Stromal cell of bone marrow (primary cell): ENCODE results near the gene MRPL2.
A peak's percentile ranks its signal among the peaks of the same experiment; 100 is the strongest.
"Not testable (repeated sequence)": the region's sequence is repeated elsewhere in the genome, so short reads cannot be mapped to it uniquely, and the experiment has no call there.

Source experiments
- DNase-seq: peaks from one replicate; pipeline ENCODE4 v3.0.0-alpha.2; 2012; ENCODE audit warnings: low read depth

The MRPL2 gene

DNA sequence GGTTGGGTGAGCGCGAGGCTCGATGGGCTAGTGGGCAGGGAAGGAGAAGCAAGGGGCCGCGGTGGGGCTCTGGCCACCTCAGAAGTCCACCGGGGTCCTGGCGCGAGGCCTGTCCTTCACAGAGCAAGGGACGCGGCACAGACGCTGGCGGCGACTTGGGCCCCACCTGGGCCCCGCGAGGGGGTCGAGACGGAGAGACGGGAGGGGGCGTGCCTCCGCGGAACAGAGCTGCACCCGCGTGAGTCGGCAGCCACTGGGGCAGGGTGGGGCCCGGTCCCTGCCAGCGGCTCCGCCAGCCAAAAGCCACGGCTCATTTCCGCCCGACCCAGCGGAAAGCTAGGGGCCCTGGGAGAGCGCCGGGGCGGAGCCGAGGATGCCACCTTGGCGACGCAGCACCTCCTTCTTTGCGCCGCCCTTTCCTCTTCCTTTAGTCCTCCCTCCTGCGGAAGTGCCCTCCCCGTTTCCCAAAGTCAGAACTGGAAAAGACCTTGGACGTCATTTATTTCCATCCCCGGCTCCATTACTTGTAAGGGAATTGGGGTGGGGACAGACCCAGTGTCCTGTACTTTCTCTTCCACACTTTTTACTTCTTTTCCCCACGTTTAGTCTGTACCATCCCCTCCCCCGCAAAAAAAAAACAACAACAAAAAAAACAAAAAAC is 5.6 kb downstream of the MRPL2 start, which contains the start of gene CUL7:
CUL7 (minus strand) TSS at position 307 of the 661 bp plus-strand sequence. CDS start 1,063 bp downstream, outside the sequence.
- peak; percentile 94 for DNase-seq

- DNase-seq: no peak
Measured at GRCh38 chr6:43052842-43053544, 6.2 kb downstream of the MRPL2 start.

GRCh38 chr6:43052225-43052841 is 6.9 kb downstream of the MRPL2 start:
- no peak for DNase-seq

GRCh38 chr6:43050981-43051380 is 8.3 kb downstream of the MRPL2 start:
- no peak for DNase-seq

- DNase-seq: no peak
Measured at GRCh38 chr6:43047998-43048397, 11.2 kb downstream of the MRPL2 start.

- no peak for DNase-seq
Measured at GRCh38 chr6:43045371-43045930, 13.8 kb downstream of the MRPL2 start.

DNA sequence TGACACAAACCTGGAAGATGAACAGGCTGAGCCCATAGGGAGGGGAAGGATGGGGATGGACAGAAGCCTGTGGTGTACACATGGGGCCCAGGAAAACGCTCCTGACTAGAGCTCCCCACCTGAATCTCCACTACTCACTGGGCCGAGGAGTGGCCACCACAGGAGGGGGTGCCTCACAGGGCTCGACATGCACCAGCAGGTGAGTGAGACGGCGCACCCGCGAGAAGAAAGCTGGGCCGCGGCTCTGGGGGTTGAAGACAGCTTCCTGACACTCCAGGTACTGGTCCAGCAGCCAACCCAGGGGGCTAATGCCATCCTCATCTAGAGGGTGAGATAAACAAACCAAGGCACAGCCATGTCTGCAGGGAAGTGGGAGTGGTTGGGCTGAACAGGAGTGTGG is 15.9 kb downstream of the MRPL2 start:
- no peak for DNase-seq

- not testable (repeated sequence) for DNase-seq
Measured at GRCh38 chr6:43041475-43041874, 17.8 kb downstream of the MRPL2 start.

DNA sequence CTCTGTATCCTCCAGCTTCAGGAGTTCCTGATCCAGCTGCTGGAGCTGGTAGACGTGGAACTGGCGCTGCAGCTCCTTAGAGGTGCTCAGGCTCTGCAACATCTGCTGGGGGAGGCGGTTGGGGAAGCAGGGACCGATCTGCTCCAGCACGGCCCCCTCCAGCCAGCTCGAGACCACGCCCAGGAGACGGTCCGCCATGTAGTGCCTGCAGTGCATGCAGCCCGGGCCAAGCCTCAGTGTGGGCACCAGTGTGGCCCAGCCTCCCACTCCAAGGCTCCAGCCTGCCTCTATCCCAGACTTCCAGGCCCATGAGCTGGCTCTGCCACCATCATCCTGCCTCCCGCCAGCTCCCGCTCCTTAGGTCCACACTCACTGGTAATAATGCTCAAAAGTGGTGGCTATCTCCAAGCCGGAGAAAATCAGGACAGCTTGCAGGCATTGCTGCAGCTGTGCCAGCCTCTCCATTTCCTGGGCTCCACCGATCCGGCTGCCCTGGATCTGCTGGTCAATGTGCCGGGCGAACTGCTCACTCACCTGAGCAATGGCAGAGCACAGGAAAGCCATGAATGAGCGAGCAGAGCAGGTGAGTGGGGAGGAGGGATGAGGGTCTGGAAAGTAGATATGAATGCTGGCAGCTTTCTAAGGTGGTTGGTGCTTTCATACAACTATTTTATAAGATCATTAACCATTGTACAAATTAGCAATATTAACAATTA is 18.5 kb downstream of the MRPL2 start:
- no peak for DNase-seq

DNA sequence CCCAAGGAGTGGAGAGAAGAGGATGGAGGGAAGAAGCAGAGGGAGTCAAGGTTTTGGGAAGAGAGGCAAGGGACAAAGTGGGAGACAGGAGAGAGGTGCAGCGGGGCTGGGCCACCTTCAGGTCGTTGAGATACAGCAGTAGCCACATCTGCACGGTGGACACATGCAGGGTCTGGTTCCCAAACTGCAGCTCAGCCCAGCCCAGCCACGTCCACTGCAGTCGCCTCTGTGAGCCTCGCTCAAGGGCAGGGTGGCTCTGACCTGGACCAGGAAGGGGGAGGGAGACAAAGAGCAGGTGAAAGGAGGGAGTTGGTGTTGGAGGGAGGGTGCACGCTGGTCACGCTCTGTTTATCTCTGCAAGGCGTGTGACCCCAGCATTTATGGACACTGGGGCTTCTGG is 20.5 kb downstream of the MRPL2 start:
- no peak for DNase-seq

- DNase-seq: no peak
Measured at GRCh38 chr6:43037706-43038105, 21.5 kb downstream of the MRPL2 start.

DNA sequence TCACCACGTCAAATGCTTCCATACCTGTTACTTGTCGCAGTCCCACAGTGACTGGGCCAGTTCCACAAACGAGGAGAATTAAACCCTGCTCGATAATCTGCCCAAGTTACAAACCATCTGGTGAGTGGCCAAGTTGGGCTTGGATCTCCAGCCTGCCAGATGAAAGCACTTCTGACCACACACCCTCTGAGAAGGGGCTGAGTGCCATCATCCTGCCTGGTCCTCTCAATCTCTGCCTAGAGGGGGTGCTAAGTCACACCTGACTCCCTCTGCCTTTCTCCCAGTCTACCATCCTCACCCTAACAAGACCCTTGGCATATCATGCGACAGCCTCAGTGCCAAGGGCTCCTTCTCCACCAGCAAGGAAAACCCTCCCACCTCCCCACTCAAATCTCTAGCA is 22.0 kb downstream of the MRPL2 start:
- DNase-seq: no peak

DNA sequence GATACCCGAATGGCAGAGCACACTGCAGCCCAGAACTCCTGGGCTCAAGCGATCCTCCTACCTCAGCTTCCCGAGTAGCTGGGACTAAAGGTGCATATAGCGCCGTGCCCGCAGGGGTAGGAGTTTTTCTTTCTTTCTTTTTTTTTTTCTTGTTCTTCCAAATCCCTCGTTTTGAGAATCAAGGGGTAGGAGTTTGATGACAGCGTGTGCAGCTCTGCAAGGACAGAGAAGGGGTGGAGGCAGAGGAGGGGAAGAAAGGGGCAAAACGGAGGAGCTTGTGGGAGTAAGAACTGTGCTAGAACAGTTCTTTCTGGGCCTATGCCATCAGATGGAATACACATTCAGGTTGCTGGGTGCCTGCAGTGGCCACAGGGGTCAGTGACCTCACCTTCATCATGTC is 22.5 kb downstream of the MRPL2 start:
- DNase-seq: no peak

DNA sequence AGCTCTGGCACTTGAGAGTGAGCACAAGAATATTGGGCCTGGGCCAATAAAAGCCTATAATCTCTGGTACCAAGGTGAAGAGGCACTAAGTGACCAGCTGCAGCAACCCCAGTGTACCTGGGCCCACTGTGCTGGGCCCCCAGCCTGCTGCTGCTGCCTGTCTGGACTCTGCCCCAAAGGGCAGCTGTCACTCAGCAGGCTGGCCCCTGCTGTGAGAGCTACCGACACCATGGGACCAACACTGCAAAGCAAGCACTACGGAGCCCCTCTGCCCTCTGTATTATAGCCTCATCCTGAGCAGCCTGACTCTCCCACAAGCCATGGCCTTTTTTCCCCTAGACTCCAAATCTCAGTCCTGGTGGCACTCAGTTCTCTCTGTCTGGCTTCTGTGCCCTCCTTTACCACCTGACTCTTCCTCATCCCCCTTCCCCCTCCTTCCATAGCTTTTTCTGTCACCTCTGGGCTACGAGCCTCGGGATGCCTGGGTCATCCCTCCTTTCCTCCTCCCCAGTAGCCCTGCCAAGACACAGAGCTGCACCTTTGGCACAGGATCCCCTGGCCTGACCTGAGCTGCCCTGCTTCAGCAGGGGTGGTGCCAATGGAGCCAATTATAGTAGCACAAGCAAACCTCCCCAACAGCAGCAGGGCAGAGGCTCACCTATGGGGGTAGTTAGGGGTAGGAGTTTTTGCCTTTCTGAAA is 23.6 kb downstream of the MRPL2 start:
- no peak for DNase-seq

DNA sequence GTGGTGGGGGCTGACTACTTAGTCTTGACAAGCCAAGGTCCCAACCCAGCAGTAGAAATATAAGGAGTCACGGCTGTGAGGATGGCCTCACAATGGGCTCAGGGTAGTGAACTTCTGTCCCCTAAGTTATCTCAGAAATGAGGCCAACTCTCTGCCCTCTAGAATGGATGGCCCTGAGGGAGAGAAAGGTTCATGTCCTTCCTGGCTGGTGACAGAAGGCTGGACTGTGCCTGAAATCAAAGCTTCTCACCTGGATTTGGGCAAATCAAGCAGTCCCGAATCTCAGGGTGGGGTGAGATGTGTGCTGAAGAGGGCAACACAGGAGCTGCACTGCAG is 25.1 kb downstream of the MRPL2 start:
- no peak for DNase-seq

DNA sequence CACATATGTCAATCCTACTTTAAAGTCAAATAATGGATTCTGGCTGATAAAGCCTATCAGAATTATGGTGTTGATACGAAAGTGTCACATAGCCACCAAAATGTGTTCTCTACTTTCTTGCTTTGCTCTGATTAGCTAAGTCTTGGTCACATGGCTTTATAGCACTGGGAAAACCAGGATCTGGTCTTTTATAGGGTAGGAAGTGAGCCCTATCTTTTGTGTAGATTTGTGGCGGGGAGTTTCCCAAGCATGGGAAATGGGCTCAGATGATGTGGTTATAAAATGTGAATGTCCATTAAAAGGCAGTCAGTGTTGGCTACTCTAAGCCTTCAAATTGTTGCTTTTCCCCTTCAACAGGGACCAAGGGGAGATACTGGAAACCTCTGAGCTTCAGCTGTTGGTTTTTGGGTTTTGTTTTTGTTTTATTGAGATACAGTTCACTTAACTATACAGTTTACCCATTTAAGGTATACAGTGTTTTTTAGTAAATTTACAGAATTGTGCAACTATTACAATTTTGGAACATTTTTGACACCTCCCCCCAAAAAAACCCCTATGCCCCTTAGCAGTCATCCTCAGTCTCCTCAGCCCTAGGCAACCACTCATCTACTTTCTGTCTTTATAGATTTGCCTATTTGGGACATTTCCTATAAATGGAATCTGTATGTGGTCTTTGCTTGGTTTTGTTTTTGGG is 25.6 kb downstream of the MRPL2 start:
- DNase-seq: no peak

GRCh38 chr6:43032326-43032725 is 26.9 kb downstream of the MRPL2 start:
- no peak for DNase-seq

GRCh38 chr6:43029120-43029519 is 30.1 kb downstream of the MRPL2 start:
- DNase-seq: no peak

DNA sequence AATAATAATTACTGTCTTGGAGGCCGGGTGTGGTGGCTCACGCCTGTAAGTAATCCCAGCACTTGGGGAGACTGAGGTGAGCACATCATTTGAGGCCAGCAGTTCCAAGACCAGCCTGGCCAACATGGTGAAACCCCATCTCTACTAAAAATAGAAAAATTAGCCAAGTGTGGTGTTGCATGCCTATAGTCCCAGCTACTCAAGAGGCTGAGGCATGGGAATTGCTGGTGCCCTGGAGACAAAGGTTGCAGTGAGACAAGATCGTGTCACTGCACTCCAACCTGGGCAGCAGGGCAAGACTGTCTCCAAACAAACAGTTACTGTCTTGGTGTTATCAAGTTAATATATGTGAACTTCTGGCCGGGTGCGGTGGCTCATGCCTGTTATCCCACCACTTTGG is 32.9 kb downstream of the MRPL2 start:
- DNase-seq: no peak

- DNase-seq: no peak
Measured at GRCh38 chr6:43024436-43024835, 34.8 kb downstream of the MRPL2 start.
